DOHH2 (cell line): Measurements from ENCODE around the gene GRIN2A.

Source experiments
- H3F3A ChIP-seq: fragments of 200-600 bp; sonication (generic), shearing (Covaris generic); 2 replicates; pipeline ENCODE4 v1.6.0; 2016; ENCODE audit warnings: antibody characterized with exemption, mild to moderate bottlenecking; ENCODE audit not compliant: control insufficient read depth, insufficient read depth
- H3K27ac ChIP-seq: fragments of 200-600 bp; sonication (generic); 2 replicates; pipeline ENCODE4 v1.5.1; 2014; ENCODE audit warnings: low read depth, mild to moderate bottlenecking, low read length, moderate library complexity
- H3K27me3 ChIP-seq: fragments of 200-600 bp; sonication (generic); 2 replicates; pipeline ENCODE4 v1.6.1; 2014; ENCODE audit warnings: mild to moderate bottlenecking, low read length, mixed read lengths; ENCODE audit not compliant: control insufficient read depth
- H3K36me3 ChIP-seq: fragments of 200-600 bp; sonication (generic); 2 replicates; pipeline ENCODE4 v1.6.1; 2014; ENCODE audit warnings: mild to moderate bottlenecking, low read length, moderate library complexity, mixed read lengths; ENCODE audit not compliant: control insufficient read depth
- H3K4me1 ChIP-seq: fragments of 200-600 bp; sonication (generic); 2 replicates; pipeline ENCODE4 v1.6.1; 2014; ENCODE audit warnings: mild to moderate bottlenecking, low read length, mixed read lengths; ENCODE audit not compliant: control insufficient read depth
- H3K4me2 ChIP-seq: fragments of 200-600 bp; sonication (generic); 2 replicates; pipeline ENCODE4 v1.6.0; 2014; ENCODE audit warnings: mild to moderate bottlenecking, low read length, moderate library complexity
- H3K4me3 ChIP-seq: fragments of 200-600 bp; sonication (generic); 2 replicates; pipeline ENCODE4 v1.5.1; 2014; ENCODE audit warnings: mild to moderate bottlenecking, low read length, mixed read lengths
- H3K79me2 ChIP-seq: fragments of 200-600 bp; sonication (generic); 2 replicates; pipeline ENCODE4 v1.6.1; 2014; ENCODE audit warnings: mild to moderate bottlenecking, low read length, mixed read lengths; ENCODE audit not compliant: control insufficient read depth
- H3K9me2 ChIP-seq: fragments of 200-600 bp; sonication (generic); replicated peaks from 2 replicates; pipeline ENCODE4 v1.6.1; 2014; ENCODE audit warnings: mild to moderate bottlenecking, low read length, mixed read lengths; ENCODE audit not compliant: control insufficient read depth
- H3K9me3 ChIP-seq: fragments of 200-600 bp; sonication (generic); 2 replicates; pipeline ENCODE4 v1.6.1; 2014; ENCODE audit warnings: antibody characterized with exemption, low read length, mixed read lengths; ENCODE audit not compliant: control insufficient read depth, insufficient read depth
- H4K20me1 ChIP-seq: fragments of 200-600 bp; sonication (generic); 2 replicates; pipeline ENCODE4 v1.6.0; 2014; ENCODE audit warnings: low read depth, mild to moderate bottlenecking, antibody characterized with exemption, low read length, moderate library complexity; ENCODE audit not compliant: control insufficient read depth, insufficient read depth
- CTCF ChIP-seq: fragments of 200-600 bp; sonication (generic); IDR thresholded peaks from one replicate; pipeline ENCODE4 v1.5.1; 2014; ENCODE audit warnings: antibody characterized with exemption, mild to moderate bottlenecking, low read depth, low read length; ENCODE audit not compliant: poor library complexity, severe bottlenecking
- EZH2phosphoT487 ChIP-seq: fragments of 200-600 bp; sonication (generic); IDR thresholded peaks from 2 replicates; pipeline ENCODE4 v1.6.1; 2017; ENCODE audit warnings: borderline replicate concordance, mild to moderate bottlenecking, antibody characterized with exemption, low read length, moderate library complexity, mixed read lengths

Gene GRIN2A

GRCh38 chr16:9932000-9932399 lies 250.2 kb downstream of the GRIN2A start:
- Histone ChIP-seq H3K79me2 (no peaks in the 10 kb centered on the region), H3K9me2 (no peaks in the 10 kb centered on the region), H3K4me2 (no peak overlapping the region), H3F3A (no peaks in the 10 kb centered on the region), H3K4me3 (no peak overlapping the region), H3K27ac (no peak overlapping the region), H3K4me1 (no peaks in the 10 kb centered on the region), H3K36me3 (no peaks in the 10 kb centered on the region), H3K27me3 (no peaks in the 10 kb centered on the region), H4K20me1 (no peaks in the 10 kb centered on the region), H3K9me3 (no peaks in the 10 kb centered on the region)
- TF ChIP-seq CTCF (no peak), EZH2phosphoT487 (no peak)

GRCh38 chr16:9929836-9930235 lies 252.4 kb downstream of the GRIN2A start:
- H3F3A ChIP-seq, result no peaks in the 10 kb centered on the region
- H3K4me2 ChIP-seq, result no peak overlapping the region
- no peaks in the 10 kb centered on the region for H4K20me1 ChIP-seq
- H3K9me2 ChIP-seq, result no peaks in the 10 kb centered on the region
- H3K4me1 ChIP-seq, result no peaks in the 10 kb centered on the region
- no peaks in the 10 kb centered on the region for H3K27me3 ChIP-seq
- TF ChIP-seq CTCF, result no peak
- TF ChIP-seq EZH2phosphoT487, result no peak
- no peaks in the 10 kb centered on the region for H3K36me3 ChIP-seq
- H3K79me2 ChIP-seq, result no peaks in the 10 kb centered on the region
- no peak overlapping the region for H3K27ac ChIP-seq
- H3K9me3 ChIP-seq, result no peaks in the 10 kb centered on the region
- H3K4me3 ChIP-seq, result no peak overlapping the region

GRCh38 chr16:9929313-9929712 lies 252.9 kb downstream of the GRIN2A start:
- H4K20me1 ChIP-seq, result no peaks in the 10 kb centered on the region

More at GRCh38 chr16:9929313-9929712, 252.9 kb downstream of the GRIN2A start:
- Histone ChIP-seq H3K9me2 (no peaks in the 10 kb centered on the region), H3K36me3 (no peaks in the 10 kb centered on the region), H3F3A (no peaks in the 10 kb centered on the region), H3K9me3 (no peaks in the 10 kb centered on the region), H3K4me1 (no peaks in the 10 kb centered on the region), H3K79me2 (no peaks in the 10 kb centered on the region), H3K4me3 (no peak overlapping the region), H3K27ac (no peak overlapping the region), H3K4me2 (no peak overlapping the region), H3K27me3 (no peaks in the 10 kb centered on the region)
- TF ChIP-seq EZH2phosphoT487, result no peak
- TF ChIP-seq CTCF, result no peak
